Type B pancreatic cell (in vitro differentiated cells): ENCODE data around the gene HERC4. TPM values are rescaled to one million over a fixed set of nuclear protein-coding genes. Genes with fewer than 3 reads are reported as not detected.

ENCODE experiments used
- DNase-seq: peaks from one replicate; pipeline ENCODE4 v3.0.0; 2021; ENCODE audit warnings: mixed read lengths; ENCODE audit not compliant: unreplicated experiment; ENCODE audit errors: extremely low spot score
- H3K27ac Mint-ChIP-seq: 2 replicates; pipeline ENCODE4 v1.8.0; 2021; ENCODE audit warnings: mild to moderate bottlenecking, mixed read lengths
- H3K27me3 Mint-ChIP-seq: 2 replicates; pipeline ENCODE4 v1.8.0; 2021; ENCODE audit warnings: mixed read lengths
- H3K36me3 Mint-ChIP-seq: 2 replicates; pipeline ENCODE4 v1.8.0; 2021; ENCODE audit warnings: mixed read lengths
- H3K4me1 Mint-ChIP-seq: one replicate; pipeline ENCODE4 v1.8.0; 2021; ENCODE audit warnings: mixed read lengths; ENCODE audit not compliant: unreplicated experiment
- H3K4me3 Mint-ChIP-seq: 2 replicates; pipeline ENCODE4 v1.8.0; 2021; ENCODE audit warnings: mild to moderate bottlenecking, mixed read lengths
- H3K9me3 Mint-ChIP-seq: 2 replicates; pipeline ENCODE4 v1.8.0; 2021; ENCODE audit warnings: mixed read lengths
- CTCF ChIP-seq: fragments of 200-600 bp; sonication (generic); conservative IDR thresholded peaks from 2 replicates; pipeline ENCODE4 v1.5.0; 2021; ENCODE audit warnings: antibody characterized with exemption, mild to moderate bottlenecking
- total RNA-seq: library from RNA; stranded (reverse); gene quantifications from 2 replicates; pipeline ENCODE4 v1.2.1, GENCODE V29; 2021; ENCODE audit warnings: low replicate concordance

HERC4 gene
- total RNA-seq, 1 donor from 2014 or later = 50.5 TPM

GRCh38 chr10:67924136-67924535, 150.9 kb downstream of the HERC4 start:
- Mint-ChIP-seq H3K9me3 (no peaks in the 10 kb centered on the region), H3K27ac (no peak overlapping the region), H3K36me3 (peaks cover 14% of the 10 kb centered on the region), H3K27me3 (no peaks in the 10 kb centered on the region), H3K4me1 (no peaks in the 10 kb centered on the region), H3K4me3 (no peak overlapping the region)
- TF ChIP-seq CTCF = no peak
- DNase-seq = no peak

GRCh38 chr10:67923551-67923950, 151.5 kb downstream of the HERC4 start:
- Mint-ChIP-seq H3K27me3 (no peaks in the 10 kb centered on the region), H3K27ac (no peak overlapping the region), H3K4me1 (no peaks in the 10 kb centered on the region), H3K4me3 (no peak overlapping the region), H3K9me3 (no peaks in the 10 kb centered on the region), H3K36me3 (peaks cover 15% of the 10 kb centered on the region)
- no peak for TF ChIP-seq CTCF
- no peak for DNase-seq

GRCh38 chr10:67921065-67921464, 154.0 kb downstream of the HERC4 start:
- no peak for TF ChIP-seq CTCF
- H3K4me1 Mint-ChIP-seq = no peaks in the 10 kb centered on the region
- no peak overlapping the region for H3K4me3 Mint-ChIP-seq
- DNase-seq = no peak
- no peaks in the 10 kb centered on the region for H3K9me3 Mint-ChIP-seq
- H3K36me3 Mint-ChIP-seq = peaks cover 16% of the 10 kb centered on the region
- H3K27ac Mint-ChIP-seq = no peak overlapping the region
- no peaks in the 10 kb centered on the region for H3K27me3 Mint-ChIP-seq

GRCh38 chr10:67917679-67918078, 157.4 kb downstream of the HERC4 start:
- H3K36me3 Mint-ChIP-seq = peaks cover 16% of the 10 kb centered on the region
- no peak for TF ChIP-seq CTCF
- H3K4me1 Mint-ChIP-seq = no peaks in the 10 kb centered on the region
- no peak overlapping the region for H3K4me3 Mint-ChIP-seq
- no peaks in the 10 kb centered on the region for H3K27me3 Mint-ChIP-seq
- H3K27ac Mint-ChIP-seq = no peak overlapping the region
- H3K9me3 Mint-ChIP-seq = no peaks in the 10 kb centered on the region
- no peak for DNase-seq

GRCh38 chr10:67917169-67917568, 157.9 kb downstream of the HERC4 start:
- Mint-ChIP-seq H3K27ac (no peak overlapping the region), H3K4me3 (no peak overlapping the region), H3K36me3 (peaks cover 17% of the 10 kb centered on the region), H3K9me3 (no peaks in the 10 kb centered on the region), H3K4me1 (no peaks in the 10 kb centered on the region), H3K27me3 (no peaks in the 10 kb centered on the region)
- DNase-seq = no peak
- no peak for TF ChIP-seq CTCF

- no peak overlapping the region for H3K27ac Mint-ChIP-seq
- no peak for DNase-seq
- no peak overlapping the region for H3K4me3 Mint-ChIP-seq
- TF ChIP-seq CTCF = no peak
- H3K4me1 Mint-ChIP-seq = no peaks in the 10 kb centered on the region
- H3K36me3 Mint-ChIP-seq = peaks cover 21% of the 10 kb centered on the region
- H3K27me3 Mint-ChIP-seq = no peaks in the 10 kb centered on the region
- H3K9me3 Mint-ChIP-seq = no peaks in the 10 kb centered on the region
Measured at GRCh38 chr10:67914777-67915340, 160.2 kb downstream of the HERC4 start.
